Ramos (cell line): Measurements from ENCODE around the gene TMEM175.

Experiments used
- in situ Hi-C: fragments of 300-500 bp; cut with MboI; formaldehyde crosslinking; loops from one replicate; pipeline ENCODE4 v1.14.3; 2022; ENCODE audit warnings: low sequenced_read_pairs; ENCODE audit not compliant: unreplicated experiment

TMEM175 gene

GRCh38 chr4:931960-932712 is at the start of gene TMEM175, which contains the start of gene GAK:
Gene TMEM175 (plus strand): TSS chr4:932460. CDS start chr4:947740, 15,280 bp downstream.
Gene GAK (minus strand): TSS chr4:932316. CDS start chr4:932187, 129 bp downstream.
- in situ Hi-C loops: no loop called here

- in situ Hi-C loops: no loop called here
These were observed 49.6 kb upstream of the TMEM175 start for GRCh38 chr4:882646-883045.

GRCh38 chr4:883377-884095 is 48.7 kb upstream of the TMEM175 start:
- in situ Hi-C loops: no loop called here

GRCh38 chr4:884259-884658 is 48.0 kb upstream of the TMEM175 start:
- in situ Hi-C loops: no loop called here

- in situ Hi-C loops: no loop called here
These were observed 47.4 kb upstream of the TMEM175 start for GRCh38 chr4:884896-885295.

GRCh38 chr4:885353-885752 is 46.9 kb upstream of the TMEM175 start:
- in situ Hi-C loops: no loop called here

GRCh38 chr4:886244-886643 is 46.0 kb upstream of the TMEM175 start:
- in situ Hi-C loops: no loop called here

GRCh38 chr4:887034-887763 is 45.1 kb upstream of the TMEM175 start:
- in situ Hi-C loops: no loop called here

- in situ Hi-C loops: no loop called here
These were observed 44.2 kb upstream of the TMEM175 start for GRCh38 chr4:888029-888428.

- in situ Hi-C loops: no loop called here
These were observed 42.7 kb upstream of the TMEM175 start for GRCh38 chr4:889516-889915.

GRCh38 chr4:890036-890695 is 42.1 kb upstream of the TMEM175 start:
- in situ Hi-C loops: no loop called here

- in situ Hi-C loops: no loop called here
These were observed 40.5 kb upstream of the TMEM175 start for GRCh38 chr4:891747-892146.

GRCh38 chr4:892780-893179 is 39.5 kb upstream of the TMEM175 start:
- in situ Hi-C loops: no loop called here

- in situ Hi-C loops: no loop called here
These were observed 38.8 kb upstream of the TMEM175 start for GRCh38 chr4:893276-893994.

- in situ Hi-C loops: no loop called here
These were observed 38.1 kb upstream of the TMEM175 start for GRCh38 chr4:893995-894705.

- in situ Hi-C loops: no loop called here
These were observed 36.7 kb upstream of the TMEM175 start for GRCh38 chr4:895596-895995.

GRCh38 chr4:896216-896615 is 36.0 kb upstream of the TMEM175 start:
- in situ Hi-C loops: no loop called here

GRCh38 chr4:896630-897029 is 35.6 kb upstream of the TMEM175 start:
- in situ Hi-C loops: no loop called here

GRCh38 chr4:898123-898522 is 34.1 kb upstream of the TMEM175 start:
- in situ Hi-C loops: no loop called here
